ENCODE results near the gene SERINC3.

DNA sequence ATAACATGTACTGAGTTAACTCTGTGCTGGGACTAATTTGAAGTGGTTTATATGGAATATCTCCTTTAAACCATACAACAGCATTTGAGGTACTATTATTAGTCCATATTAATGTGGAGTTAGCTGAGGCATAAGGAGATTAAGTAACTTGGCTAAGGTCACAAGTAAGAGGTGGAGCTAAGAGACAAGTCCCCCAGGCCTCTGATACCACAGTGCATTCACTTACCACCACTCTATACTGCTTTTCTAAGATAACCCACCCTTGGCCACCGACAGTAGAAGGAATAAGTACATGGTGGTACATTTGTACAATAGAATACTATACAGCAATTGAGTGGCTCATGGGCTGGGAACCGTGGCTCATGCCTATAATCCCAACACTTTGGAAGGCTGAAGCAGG, 62.6 kb downstream of the SERINC3 start:
- TF ChIP-seq POLR2A (IDR thresholded peaks at IDR 0.05): no peak
- TF ChIP-seq, protein P1, sequence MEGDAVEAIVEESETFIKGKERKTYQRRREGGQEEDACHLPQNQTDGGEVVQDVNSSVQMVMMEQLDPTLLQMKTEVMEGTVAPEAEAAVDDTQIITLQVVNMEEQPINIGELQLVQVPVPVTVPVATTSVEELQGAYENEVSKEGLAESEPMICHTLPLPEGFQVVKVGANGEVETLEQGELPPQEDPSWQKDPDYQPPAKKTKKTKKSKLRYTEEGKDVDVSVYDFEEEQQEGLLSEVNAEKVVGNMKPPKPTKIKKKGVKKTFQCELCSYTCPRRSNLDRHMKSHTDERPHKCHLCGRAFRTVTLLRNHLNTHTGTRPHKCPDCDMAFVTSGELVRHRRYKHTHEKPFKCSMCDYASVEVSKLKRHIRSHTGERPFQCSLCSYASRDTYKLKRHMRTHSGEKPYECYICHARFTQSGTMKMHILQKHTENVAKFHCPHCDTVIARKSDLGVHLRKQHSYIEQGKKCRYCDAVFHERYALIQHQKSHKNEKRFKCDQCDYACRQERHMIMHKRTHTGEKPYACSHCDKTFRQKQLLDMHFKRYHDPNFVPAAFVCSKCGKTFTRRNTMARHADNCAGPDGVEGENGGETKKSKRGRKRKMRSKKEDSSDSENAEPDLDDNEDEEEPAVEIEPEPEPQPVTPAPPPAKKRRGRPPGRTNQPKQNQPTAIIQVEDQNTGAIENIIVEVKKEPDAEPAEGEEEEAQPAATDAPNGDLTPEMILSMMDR (IDR thresholded peaks at IDR 0.05): no peak

All from adrenal gland (tissue), 5 donors.